Sigmoid colon (tissue), 7 donors: ENCODE data around the gene HECW1. TPM values are rescaled to one million over a fixed set of nuclear protein-coding genes. Genes with fewer than 3 reads are reported as not detected.

Experiments used
- DNase-seq: peaks from one replicate; pipeline ENCODE4 v3.0.0-alpha.2; 2019
- H3K27ac ChIP-seq, 4 donors: fragments of 200-600 bp; sonication (generic); one replicate each; pipeline ENCODE4 v1.5.1; 2016 to 2019; ENCODE audit warnings: mild to moderate bottlenecking in 1 of 4
- H3K27me3 ChIP-seq, 3 donors: fragments of 200-600 bp; sonication (generic); one replicate each; pipeline ENCODE4 v1.5.1; 2019; ENCODE audit warnings: mild to moderate bottlenecking in 1 of 3
- H3K36me3 ChIP-seq, 4 donors: fragments of 200-600 bp; sonication (generic); one replicate each; pipeline ENCODE4 v1.5.1; 2016 to 2019
- H3K4me1 ChIP-seq, 4 donors: fragments of 200-600 bp; sonication (generic); one replicate each; pipeline ENCODE4 v1.5.1; 2017 to 2019
- H3K4me3 ChIP-seq, 4 donors: fragments of 200-600 bp; sonication (generic); one replicate each; pipeline ENCODE4 v1.5.1; 2017 to 2019; ENCODE audit warnings: mild to moderate bottlenecking in 2 of 4, moderate library complexity in 1 of 4
- H3K9me3 ChIP-seq, 4 donors: fragments of 200-600 bp in 3 of 4; sonication (generic) in 3 of 4; one replicate each; pipeline versions ENCODE4 v1.5.1 to v1.6.1; 2013 to 2019
- EP300 ChIP-seq, 4 donors: sonication (generic); formaldehyde crosslinking; IDR thresholded peaks; one replicate each; pipeline ENCODE4 v1.6.1; 2017; ENCODE audit warnings: antibody characterized with exemption in 4 of 4
- POLR2A ChIP-seq, 2 donors: fragments of 450-650 bp; IDR thresholded peaks; one replicate each; pipeline ENCODE4 v1.6.1; 2016; ENCODE audit warnings: antibody characterized with exemption in 2 of 2, mild to moderate bottlenecking in 2 of 2, moderate library complexity in 2 of 2
- POLR2AphosphoS5 ChIP-seq, 4 donors: sonication (generic); formaldehyde crosslinking; IDR thresholded peaks; one replicate each; pipeline ENCODE4 v1.6.1; 2017; ENCODE audit warnings: antibody characterized with exemption in 4 of 4
- WGBS, 2 donors: extraction: QIAGEN DNeasy Blood & Tissue Kit; methylation state at CpG; one replicate each; pipeline ENCODE4 v1.1.7; 2013; 5-methylcytosine and 5-hydroxymethylcytosine counted together
- intact Hi-C: fragments of 100-400 bp; cut with DNase I; formaldehyde crosslinking; loops from one replicate; pipeline ENCODE4 v1.15.1; 2023
- polyA plus RNA-seq, 3 donors: library from polyadenylated mRNA; stranded (reverse); fragments of 200-250 nt; gene quantifications; one replicate each; pipeline ENCODE4 v1.2.3, GENCODE V29; 2013
- total RNA-seq, 4 donors: library from RNA; depleted of rRNA; stranded (reverse); fragments of >200 nt; gene quantifications; one replicate each; pipeline ENCODE4 v1.1.0, GENCODE V29; 2016
- TF ChIP-seq, protein P1 (sequence below), 4 experiments: fragments of 450-650 bp in 3 of 4; fragments of 200-600 bp in 1 of 4; IDR thresholded peaks; one replicate each; pipeline ENCODE4 v1.5.1; 2016 to 2019; ENCODE audit warnings: antibody characterized with exemption in 4 of 4, mild to moderate bottlenecking in 3 of 4, moderate library complexity in 2 of 4
- donor health status: healthy with polysubstance abuse.
- donor health status: Bipolar disorder and iron deficiency.
- donor health status: healthy.

HECW1 gene
- total and polyA plus RNA-seq, 7 donors = 0.33 to 7.8 (median 1.2) TPM

GRCh38 chr7:43467846-43468245 lies 355.4 kb downstream of the HECW1 start:
- no peaks in the 10 kb centered on the region for H3K9me3 ChIP-seq
- H3K36me3 ChIP-seq = no peaks in the 10 kb centered on the region
- no peaks in the 10 kb centered on the region for H3K27me3 ChIP-seq
- no peaks in the 10 kb centered on the region for H3K4me1 ChIP-seq
- no peak for DNase-seq
- no peak overlapping the region for H3K4me3 ChIP-seq
- 86 to 89% methylated on average over 6 of the region's 6 CpGs for WGBS, 2 donors
- intact Hi-C loops = no loop called here
- TF ChIP-seq EP300 (IDR thresholded peaks at IDR 0.05) (no peak), POLR2A (IDR thresholded peaks at IDR 0.05) (no peak), POLR2AphosphoS5 (IDR thresholded peaks at IDR 0.05) (no peak)
- TF ChIP-seq, protein P1, sequence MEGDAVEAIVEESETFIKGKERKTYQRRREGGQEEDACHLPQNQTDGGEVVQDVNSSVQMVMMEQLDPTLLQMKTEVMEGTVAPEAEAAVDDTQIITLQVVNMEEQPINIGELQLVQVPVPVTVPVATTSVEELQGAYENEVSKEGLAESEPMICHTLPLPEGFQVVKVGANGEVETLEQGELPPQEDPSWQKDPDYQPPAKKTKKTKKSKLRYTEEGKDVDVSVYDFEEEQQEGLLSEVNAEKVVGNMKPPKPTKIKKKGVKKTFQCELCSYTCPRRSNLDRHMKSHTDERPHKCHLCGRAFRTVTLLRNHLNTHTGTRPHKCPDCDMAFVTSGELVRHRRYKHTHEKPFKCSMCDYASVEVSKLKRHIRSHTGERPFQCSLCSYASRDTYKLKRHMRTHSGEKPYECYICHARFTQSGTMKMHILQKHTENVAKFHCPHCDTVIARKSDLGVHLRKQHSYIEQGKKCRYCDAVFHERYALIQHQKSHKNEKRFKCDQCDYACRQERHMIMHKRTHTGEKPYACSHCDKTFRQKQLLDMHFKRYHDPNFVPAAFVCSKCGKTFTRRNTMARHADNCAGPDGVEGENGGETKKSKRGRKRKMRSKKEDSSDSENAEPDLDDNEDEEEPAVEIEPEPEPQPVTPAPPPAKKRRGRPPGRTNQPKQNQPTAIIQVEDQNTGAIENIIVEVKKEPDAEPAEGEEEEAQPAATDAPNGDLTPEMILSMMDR (IDR thresholded peaks at IDR 0.05) = no peak
- H3K27ac ChIP-seq = no peak overlapping the region

GRCh38 chr7:43469051-43469450 lies 356.6 kb downstream of the HECW1 start:
- no peak overlapping the region for H3K27ac ChIP-seq
- no peak for DNase-seq
- no peak overlapping the region for H3K4me3 ChIP-seq
- H3K4me1 ChIP-seq = no peaks in the 10 kb centered on the region
- H3K27me3 ChIP-seq = no peaks in the 10 kb centered on the region
- H3K36me3 ChIP-seq = no peaks in the 10 kb centered on the region
- 88 to 90% methylated on average over 10 of the region's 10 CpGs for WGBS, 2 donors
- no peaks in the 10 kb centered on the region for H3K9me3 ChIP-seq
- no peak for TF ChIP-seq POLR2AphosphoS5 (IDR thresholded peaks at IDR 0.05)
- no peak for TF ChIP-seq EP300 (IDR thresholded peaks at IDR 0.05)
- TF ChIP-seq, protein P1 (IDR thresholded peaks at IDR 0.05) = no peak
- TF ChIP-seq POLR2A (IDR thresholded peaks at IDR 0.05) = no peak
- intact Hi-C loops = no loop called here

GRCh38 chr7:43470110-43470509 lies 357.7 kb downstream of the HECW1 start:
- Histone ChIP-seq H3K4me3 (no peak overlapping the region), H3K9me3 (no peaks in the 10 kb centered on the region), H3K4me1 (no peaks in the 10 kb centered on the region), H3K36me3 (no peaks in the 10 kb centered on the region), H3K27me3 (no peaks in the 10 kb centered on the region), H3K27ac (no peak overlapping the region)
- TF ChIP-seq EP300 (IDR thresholded peaks at IDR 0.05) (no peak), POLR2A (IDR thresholded peaks at IDR 0.05) (no peak), POLR2AphosphoS5 (IDR thresholded peaks at IDR 0.05) (no peak)
- TF ChIP-seq, protein P1 (IDR thresholded peaks at IDR 0.05) = no peak
- no peak for DNase-seq
- intact Hi-C loops = no loop called here
- WGBS, 2 donors = 72 to 78% methylated on average over 5 of the region's 5 CpGs

- H3K4me1 ChIP-seq = no peaks in the 10 kb centered on the region
- no peaks in the 10 kb centered on the region for H3K27me3 ChIP-seq
- no peak for DNase-seq
- H3K27ac ChIP-seq = no peak overlapping the region
- WGBS, 2 donors = 85 to 94% methylated on average over 1 of the region's 1 CpG
- TF ChIP-seq, protein P1 (IDR thresholded peaks at IDR 0.05) = no peak
- no peak for TF ChIP-seq EP300 (IDR thresholded peaks at IDR 0.05)
- TF ChIP-seq POLR2A (IDR thresholded peaks at IDR 0.05) = no peak
- no peak for TF ChIP-seq POLR2AphosphoS5 (IDR thresholded peaks at IDR 0.05)
- no peak overlapping the region for H3K4me3 ChIP-seq
- intact Hi-C loops = no loop called here
- no peaks in the 10 kb centered on the region for H3K9me3 ChIP-seq
- H3K36me3 ChIP-seq = no peaks in the 10 kb centered on the region
These were observed 363.5 kb downstream of the HECW1 start for GRCh38 chr7:43475983-43476382.

DNA sequence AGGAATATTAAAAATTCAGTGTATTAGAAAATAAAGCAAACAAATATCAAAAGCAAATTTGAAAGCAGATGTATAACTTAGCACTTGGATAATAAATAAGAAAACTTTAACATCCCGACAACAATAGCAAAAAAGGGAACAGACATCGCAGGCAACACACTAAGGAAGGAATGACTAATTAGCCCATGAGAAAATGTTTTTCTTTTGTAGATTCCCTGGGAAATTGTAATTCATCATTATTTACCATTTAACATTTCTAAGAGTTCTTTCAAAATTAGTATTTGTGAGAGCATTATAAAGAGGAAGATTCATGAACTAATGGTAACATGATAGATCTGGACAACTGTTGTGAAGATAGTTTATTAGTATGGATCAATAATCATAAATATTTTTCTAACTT lies 364.4 kb downstream of the HECW1 start:
- TF ChIP-seq EP300 (IDR thresholded peaks at IDR 0.05) (no peak), POLR2A (IDR thresholded peaks at IDR 0.05) (no peak), POLR2AphosphoS5 (IDR thresholded peaks at IDR 0.05) (no peak)
- TF ChIP-seq, protein P1 (IDR thresholded peaks at IDR 0.05) = no peak
- intact Hi-C loops = no loop called here
- Histone ChIP-seq H3K27ac (no peak overlapping the region), H3K4me1 (no peaks in the 10 kb centered on the region), H3K9me3 (no peaks in the 10 kb centered on the region), H3K36me3 (no peaks in the 10 kb centered on the region), H3K27me3 (no peaks in the 10 kb centered on the region), H3K4me3 (no peak overlapping the region)
- 94% methylated on average over 2 of the region's 2 CpGs for WGBS, 2 donors
- no peak for DNase-seq
